ENCODE measurements around the gene RBBP5.

RBBP5 gene

GRCh38 chr1:205129447-205130029 is 7.8 kb upstream of the RBBP5 start:
- no peak for DNase-seq (ENCODE audit: extremely low read depth, low read depth)
- TF ChIP-seq, protein P1, sequence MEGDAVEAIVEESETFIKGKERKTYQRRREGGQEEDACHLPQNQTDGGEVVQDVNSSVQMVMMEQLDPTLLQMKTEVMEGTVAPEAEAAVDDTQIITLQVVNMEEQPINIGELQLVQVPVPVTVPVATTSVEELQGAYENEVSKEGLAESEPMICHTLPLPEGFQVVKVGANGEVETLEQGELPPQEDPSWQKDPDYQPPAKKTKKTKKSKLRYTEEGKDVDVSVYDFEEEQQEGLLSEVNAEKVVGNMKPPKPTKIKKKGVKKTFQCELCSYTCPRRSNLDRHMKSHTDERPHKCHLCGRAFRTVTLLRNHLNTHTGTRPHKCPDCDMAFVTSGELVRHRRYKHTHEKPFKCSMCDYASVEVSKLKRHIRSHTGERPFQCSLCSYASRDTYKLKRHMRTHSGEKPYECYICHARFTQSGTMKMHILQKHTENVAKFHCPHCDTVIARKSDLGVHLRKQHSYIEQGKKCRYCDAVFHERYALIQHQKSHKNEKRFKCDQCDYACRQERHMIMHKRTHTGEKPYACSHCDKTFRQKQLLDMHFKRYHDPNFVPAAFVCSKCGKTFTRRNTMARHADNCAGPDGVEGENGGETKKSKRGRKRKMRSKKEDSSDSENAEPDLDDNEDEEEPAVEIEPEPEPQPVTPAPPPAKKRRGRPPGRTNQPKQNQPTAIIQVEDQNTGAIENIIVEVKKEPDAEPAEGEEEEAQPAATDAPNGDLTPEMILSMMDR (IDR thresholded peaks at IDR 0.05; ENCODE audit: low read depth, low read length, missing control alignments) = no peak
- H3K4me3 ChIP-seq (replicated peaks; ENCODE audit: low read depth, low read length) = no peak overlapping the region

DNA sequence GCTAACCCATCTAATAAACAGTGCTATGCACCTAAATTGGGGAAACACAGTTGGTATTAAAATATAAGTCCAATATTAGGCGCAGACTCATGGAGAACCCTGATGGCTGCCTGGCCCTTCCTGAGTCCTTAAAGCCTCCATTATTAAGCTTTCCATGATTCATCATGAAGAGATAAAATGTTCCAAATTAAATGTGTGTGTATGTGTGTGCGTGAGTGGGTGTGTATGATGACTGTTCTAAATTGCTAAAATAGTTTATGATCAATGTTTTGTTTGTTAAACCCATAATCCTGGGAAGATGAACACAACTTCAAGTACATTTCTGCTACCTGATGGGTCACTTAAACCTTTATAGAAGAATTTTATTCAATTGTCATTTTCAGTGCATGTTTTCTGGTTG is 6.3 kb upstream of the RBBP5 start:
- H3K4me3 ChIP-seq (replicated peaks; ENCODE audit: low read depth, low read length) = no peak overlapping the region
- no peak for DNase-seq (ENCODE audit: extremely low read depth, low read depth)
- TF ChIP-seq, protein P1 (IDR thresholded peaks at IDR 0.05; ENCODE audit: low read depth, low read length, missing control alignments) = no peak

- DNase-seq (ENCODE audit: extremely low read depth, low read depth) = no peak
- TF ChIP-seq, protein P1 (IDR thresholded peaks at IDR 0.05; ENCODE audit: low read depth, low read length, missing control alignments) = no peak
- no peak overlapping the region for H3K4me3 ChIP-seq (replicated peaks; ENCODE audit: low read depth, low read length)
Measured at GRCh38 chr1:205127646-205128045, 5.9 kb upstream of the RBBP5 start.

- TF ChIP-seq, protein P1 (IDR thresholded peaks at IDR 0.05; ENCODE audit: low read depth, low read length, missing control alignments) = no peak
Measured at GRCh38 chr1:205124726-205125125, 2.9 kb upstream of the RBBP5 start.

GRCh38 chr1:205122489-205122882 is 708 bp upstream of the RBBP5 start:
- peak overlapping the region; percentile 98 for H3K4me3 ChIP-seq (replicated peaks; ENCODE audit: low read depth, low read length)
- no peak for DNase-seq (ENCODE audit: extremely low read depth, low read depth)
- TF ChIP-seq, protein P1 (IDR thresholded peaks at IDR 0.05; ENCODE audit: low read depth, low read length, missing control alignments) = no peak

More at GRCh38 chr1:205124726-205125125, 2.9 kb upstream of the RBBP5 start:
- H3K4me3 ChIP-seq (replicated peaks; ENCODE audit: low read depth, low read length) = no peak overlapping the region
- no peak for DNase-seq (ENCODE audit: extremely low read depth, low read depth)

GRCh38 chr1:205118752-205119151 is 3.0 kb downstream of the RBBP5 start:
- H3K4me3 ChIP-seq (replicated peaks; ENCODE audit: low read depth, low read length) = no peak overlapping the region
- TF ChIP-seq, protein P1 (IDR thresholded peaks at IDR 0.05; ENCODE audit: low read depth, low read length, missing control alignments) = no peak
- DNase-seq (ENCODE audit: extremely low read depth, low read depth) = no peak

DNA sequence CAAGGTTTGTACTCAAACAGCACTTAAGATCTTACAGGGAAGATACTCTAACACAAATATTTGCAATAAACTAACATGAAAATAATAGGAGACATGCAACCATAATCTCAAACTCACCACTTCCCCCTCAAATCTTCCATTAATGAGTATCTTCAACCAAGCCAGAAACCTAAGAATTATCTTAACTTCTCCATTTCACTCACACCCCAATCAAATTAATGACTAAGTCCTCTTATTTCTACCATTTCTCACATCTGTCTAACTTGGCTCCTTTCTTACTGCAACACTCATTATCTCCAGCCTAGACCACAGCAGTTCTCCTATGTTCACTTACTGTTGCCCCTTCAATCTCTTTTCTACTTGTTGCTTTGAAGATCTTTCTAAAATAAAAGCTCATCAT is 10.4 kb downstream of the RBBP5 start:
- H3K4me3 ChIP-seq (replicated peaks; ENCODE audit: low read depth, low read length) = no peak overlapping the region
- TF ChIP-seq, protein P1 (IDR thresholded peaks at IDR 0.05; ENCODE audit: low read depth, low read length, missing control alignments) = no peak
- DNase-seq (ENCODE audit: extremely low read depth, low read depth) = no peak

Measured in HFF-Myc (cell line).